Nephron (organoid): ENCODE data around the gene FLII.
A peak's percentile ranks its signal among the peaks of the same experiment; 100 is the strongest.
"Not testable (repeated sequence)": the region's sequence is repeated elsewhere in the genome, so short reads cannot be mapped to it uniquely, and the experiment has no call there.

ENCODE experiments used
- H3K27ac Mint-ChIP-seq, 3 experiments: 2 replicates each; pipeline ENCODE4 v1.8.0; 2020; ENCODE audit warnings: mixed read lengths in 3 of 3, mild to moderate bottlenecking in 2 of 3, moderate library complexity in 1 of 3
- H3K27me3 Mint-ChIP-seq: 2 replicates; pipeline ENCODE4 v1.8.0; 2021; ENCODE audit warnings: low read depth, mild to moderate bottlenecking, moderate library complexity, mixed read lengths
- H3K36me3 Mint-ChIP-seq: 2 replicates; pipeline ENCODE4 v1.8.0; 2020; ENCODE audit warnings: low read depth, mixed read lengths
- H3K4me1 Mint-ChIP-seq: 2 replicates; pipeline ENCODE4 v1.8.0; 2020; ENCODE audit warnings: mixed read lengths
- H3K4me3 Mint-ChIP-seq, 3 experiments: 2 replicates each; pipeline ENCODE4 v1.8.0; 2020; ENCODE audit warnings: mild to moderate bottlenecking in 3 of 3, mixed read lengths in 3 of 3, moderate library complexity in 2 of 3
- H3K9me3 Mint-ChIP-seq: 2 replicates; pipeline ENCODE4 v1.8.0; 2020; ENCODE audit warnings: mixed read lengths
- TF ChIP-seq, protein P1 (sequence below), 3 experiments: fragments of 200-600 bp; sonication (generic); IDR thresholded peaks; one replicate each; pipeline ENCODE4 v1.5.0; 2021; ENCODE audit warnings: antibody characterized with exemption in 3 of 3; ENCODE audit not compliant: unreplicated experiment in 3 of 3

The FLII gene

GRCh38 chr17:18218756-18219415, 39.7 kb downstream of the FLII start:
- Mint-ChIP-seq H3K36me3 (no peaks in the 10 kb centered on the region), H3K4me1 (peaks cover 31% of the 10 kb centered on the region), H3K27me3 (peaks cover 6% of the 10 kb centered on the region), H3K27ac (peak overlapping the region; percentile 56 to 77 (median 72)), H3K9me3 (no peaks in the 10 kb centered on the region), H3K4me3 (no peak overlapping the region)
- TF ChIP-seq, protein P1, sequence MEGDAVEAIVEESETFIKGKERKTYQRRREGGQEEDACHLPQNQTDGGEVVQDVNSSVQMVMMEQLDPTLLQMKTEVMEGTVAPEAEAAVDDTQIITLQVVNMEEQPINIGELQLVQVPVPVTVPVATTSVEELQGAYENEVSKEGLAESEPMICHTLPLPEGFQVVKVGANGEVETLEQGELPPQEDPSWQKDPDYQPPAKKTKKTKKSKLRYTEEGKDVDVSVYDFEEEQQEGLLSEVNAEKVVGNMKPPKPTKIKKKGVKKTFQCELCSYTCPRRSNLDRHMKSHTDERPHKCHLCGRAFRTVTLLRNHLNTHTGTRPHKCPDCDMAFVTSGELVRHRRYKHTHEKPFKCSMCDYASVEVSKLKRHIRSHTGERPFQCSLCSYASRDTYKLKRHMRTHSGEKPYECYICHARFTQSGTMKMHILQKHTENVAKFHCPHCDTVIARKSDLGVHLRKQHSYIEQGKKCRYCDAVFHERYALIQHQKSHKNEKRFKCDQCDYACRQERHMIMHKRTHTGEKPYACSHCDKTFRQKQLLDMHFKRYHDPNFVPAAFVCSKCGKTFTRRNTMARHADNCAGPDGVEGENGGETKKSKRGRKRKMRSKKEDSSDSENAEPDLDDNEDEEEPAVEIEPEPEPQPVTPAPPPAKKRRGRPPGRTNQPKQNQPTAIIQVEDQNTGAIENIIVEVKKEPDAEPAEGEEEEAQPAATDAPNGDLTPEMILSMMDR (IDR thresholded peaks at IDR 0.05; ENCODE audit: unreplicated experiment in 3 of 3) = no peak

GRCh38 chr17:18217412-18218015, 41.0 kb downstream of the FLII start:
- peaks cover 31% of the 10 kb centered on the region for H3K4me1 Mint-ChIP-seq
- H3K4me3 Mint-ChIP-seq = no peak overlapping the region
- TF ChIP-seq, protein P1 (IDR thresholded peaks at IDR 0.05; ENCODE audit: unreplicated experiment in 3 of 3) = peak; percentile 88 to 93 (median 88)
- H3K36me3 Mint-ChIP-seq = no peaks in the 10 kb centered on the region
- peaks cover 6% of the 10 kb centered on the region for H3K27me3 Mint-ChIP-seq
- H3K27ac Mint-ChIP-seq = peak overlapping the region in 1 of 3 experiments; percentile 26
- no peaks in the 10 kb centered on the region for H3K9me3 Mint-ChIP-seq

DNA sequence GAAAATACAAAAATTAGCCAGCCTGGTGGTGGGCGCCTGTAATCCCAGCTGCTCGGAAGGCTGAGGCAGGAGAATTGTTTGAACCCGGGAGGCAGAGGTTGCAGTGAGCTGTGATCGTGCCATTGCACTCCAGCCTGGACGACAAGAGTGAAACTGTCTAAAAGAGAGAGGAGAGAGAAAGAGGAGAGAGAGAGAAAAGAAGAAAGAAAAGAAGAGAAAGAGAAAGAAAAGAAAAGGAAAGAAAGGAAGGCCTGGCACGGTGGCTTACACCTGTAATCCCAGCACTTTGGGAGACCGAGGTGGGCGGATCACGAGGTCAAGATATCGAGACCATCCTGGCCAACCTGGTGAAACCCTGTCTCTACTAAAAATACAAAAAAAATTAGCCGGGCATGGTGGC, 41.6 kb downstream of the FLII start:
- Mint-ChIP-seq H3K27ac (peak overlapping the region in 2 of 3 experiments; percentile 46 to 61), H3K4me1 (peaks cover 31% of the 10 kb centered on the region)
- not testable (repeated sequence) for H3K9me3 Mint-ChIP-seq, H3K4me3 Mint-ChIP-seq, H3K27me3 Mint-ChIP-seq, H3K36me3 Mint-ChIP-seq

- H3K4me1 Mint-ChIP-seq = peaks cover 24% of the 10 kb centered on the region
- no peak overlapping the region for H3K4me3 Mint-ChIP-seq
- peaks cover 6% of the 10 kb centered on the region for H3K27me3 Mint-ChIP-seq
- H3K27ac Mint-ChIP-seq = no peak overlapping the region
- peaks cover 18% of the 10 kb centered on the region for H3K36me3 Mint-ChIP-seq
- TF ChIP-seq, protein P1 (IDR thresholded peaks at IDR 0.05; ENCODE audit: unreplicated experiment in 3 of 3) = no peak
- H3K9me3 Mint-ChIP-seq = no peaks in the 10 kb centered on the region
Observed at GRCh38 chr17:18213666-18214270, 44.8 kb downstream of the FLII start.

DNA sequence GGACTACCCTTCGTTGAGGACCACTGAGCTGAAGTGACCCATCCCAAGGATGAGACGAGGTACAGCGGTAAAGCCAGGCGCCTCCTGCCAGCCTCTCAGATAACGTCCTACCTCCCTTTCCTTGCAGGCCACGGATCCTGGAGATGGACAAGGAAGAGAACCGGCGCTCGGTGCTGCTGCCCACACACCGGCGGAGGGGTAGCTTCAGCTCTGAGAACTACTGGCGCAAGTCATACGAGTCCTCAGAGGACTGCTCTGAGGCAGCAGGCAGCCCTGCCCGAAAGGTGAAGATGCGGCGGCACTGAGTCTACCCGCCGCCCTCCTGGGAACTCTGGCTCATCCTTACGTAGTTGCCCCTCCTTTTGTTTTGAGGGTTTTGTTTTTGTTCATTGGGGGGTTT, 50.4 kb downstream of the FLII start:
- H3K27me3 Mint-ChIP-seq = no peaks in the 10 kb centered on the region
- H3K36me3 Mint-ChIP-seq = peaks cover 45% of the 10 kb centered on the region
- H3K27ac Mint-ChIP-seq = no peak overlapping the region
- no peak overlapping the region for H3K4me3 Mint-ChIP-seq
- TF ChIP-seq, protein P1 (IDR thresholded peaks at IDR 0.05; ENCODE audit: unreplicated experiment in 3 of 3) = no peak
- H3K4me1 Mint-ChIP-seq = no peaks in the 10 kb centered on the region
- H3K9me3 Mint-ChIP-seq = no peaks in the 10 kb centered on the region

GRCh38 chr17:18206962-18207361, 51.6 kb downstream of the FLII start:
- H3K27me3 Mint-ChIP-seq = no peaks in the 10 kb centered on the region
- TF ChIP-seq, protein P1 (IDR thresholded peaks at IDR 0.05; ENCODE audit: unreplicated experiment in 3 of 3) = no peak
- no peak overlapping the region for H3K4me3 Mint-ChIP-seq
- peaks cover 45% of the 10 kb centered on the region for H3K36me3 Mint-ChIP-seq
- no peaks in the 10 kb centered on the region for H3K9me3 Mint-ChIP-seq
- no peaks in the 10 kb centered on the region for H3K4me1 Mint-ChIP-seq
- no peak overlapping the region for H3K27ac Mint-ChIP-seq
